Activated CD8-positive, alpha-beta T cell treated with anti-CD3 and anti-CD28 coated beads for 36 hours (primary cell): Measurements from ENCODE around the gene RESP18. TPM values are rescaled to one million over a fixed set of nuclear protein-coding genes. Genes with fewer than 3 reads are reported as not detected.

Experiments used
- ATAC-seq: fragments of 200-7000 bp; cut with Tn5 transposase; one replicate; pipeline ENCODE4 v1.10.0; 2021; ENCODE audit warnings: mild to moderate bottlenecking, moderate library complexity
- CTCF ChIA-PET: fragments of 350-600 bp; sonication (Branson Sonifier 250); formaldehyde crosslinking; loops from one replicate; lab custom pipeline; 2021; ENCODE audit warnings: antibody characterized with exemption; lab: Charles Lee
- POLR2A ChIA-PET: fragments of 350-600 bp; sonication (Branson Sonifier 250); formaldehyde crosslinking; loops from one replicate; lab custom pipeline; 2021; ENCODE audit warnings: antibody characterized with exemption; lab: Charles Lee
- DNase-seq: peaks from one replicate; pipeline ENCODE4 v3.0.0-alpha.2; 2020
- H3K27ac Mint-ChIP-seq: one replicate; pipeline ENCODE4 v1.8.0; 2021; ENCODE audit warnings: mild to moderate bottlenecking, mixed read lengths
- H3K27me3 Mint-ChIP-seq: one replicate; pipeline ENCODE4 v1.8.0; 2021; ENCODE audit warnings: mixed read lengths
- H3K36me3 Mint-ChIP-seq: one replicate; pipeline ENCODE4 v1.8.0; 2021; ENCODE audit warnings: low read depth, mixed read lengths
- H3K4me1 Mint-ChIP-seq: one replicate; pipeline ENCODE4 v1.8.0; 2021; ENCODE audit warnings: low read depth, mixed read lengths
- H3K4me3 Mint-ChIP-seq: one replicate; pipeline ENCODE4 v1.8.0; 2021; ENCODE audit warnings: mild to moderate bottlenecking, moderate library complexity, mixed read lengths
- H3K9me3 Mint-ChIP-seq: one replicate; pipeline ENCODE4 v1.8.0; 2021; ENCODE audit warnings: mixed read lengths
- CTCF ChIP-seq: fragments of 200-600 bp; IDR thresholded peaks from one replicate; pipeline ENCODE4 v1.8.0; 2022; ENCODE audit warnings: antibody characterized with exemption, mild to moderate bottlenecking
- intact Hi-C: fragments of 100-400 bp; cut with micrococcal nuclease; formaldehyde crosslinking; loops from one replicate; pipeline ENCODE4 v1.10.0; 2022
- total RNA-seq, 2 experiments: library from RNA; stranded (reverse); gene quantifications; one replicate each; pipeline ENCODE4 v1.2.3, GENCODE V29; 2021

The RESP18 gene
- total RNA-seq, 2 experiments from 2014 or later: not detected

- TF ChIP-seq CTCF: no peak
- DNase-seq (no peak), ATAC-seq (no peak)
- Mint-ChIP-seq H3K27me3 (no peaks in the 10 kb centered on the region), H3K27ac (peak overlapping the region; percentile 89), H3K4me1 (peaks cover 49% of the 10 kb centered on the region), H3K4me3 (peak overlapping the region; percentile 80), H3K36me3 (peaks cover 36% of the 10 kb centered on the region), H3K9me3 (no peaks in the 10 kb centered on the region)
- POLR2A ChIA-PET: interaction anchor here (1.4 to 5.9 kb wide), 3 partner anchors 13 to 80 kb away, joined by 4 to 63 read pairs (median 41); partner anchors contain the start of genes TUBA4A and TUBA4B
- CTCF ChIA-PET: interaction anchor here (1.2 to 15.5 kb wide), 6 partner anchors 16 to 251 kb away, joined by 3 to 336 read pairs (median 8); partner anchors contain the start of genes ANKZF1, ATG9A, CNPPD1 and TUBA4A
- intact Hi-C loops: no loop called here
Observed at GRCh38 chr2:219280651-219281050, 51.9 kb downstream of the RESP18 start.

- H3K27me3 Mint-ChIP-seq: no peaks in the 10 kb centered on the region
- H3K4me3 Mint-ChIP-seq: peak overlapping the region; percentile 80
- H3K36me3 Mint-ChIP-seq: peaks cover 34% of the 10 kb centered on the region
- intact Hi-C loops: loop anchor here (2.0 kb wide), 2 partner anchors 15 to 25 kb away; no protein-coding TSS in a partner anchor
- peak overlapping the region; percentile 89 for H3K27ac Mint-ChIP-seq
- DNase-seq (no peak), ATAC-seq (no peak)
- H3K9me3 Mint-ChIP-seq: no peaks in the 10 kb centered on the region
- ChIA-PET CTCF (interaction anchor here (0.9 to 15.5 kb wide), 6 partner anchors 17 to 250 kb away, joined by 3 to 336 read pairs (median 8); partner anchors contain the start of genes ANKZF1, ATG9A, TUBA4A and TUBA4B), POLR2A (interaction anchor here (0.6 to 5.9 kb wide), 7 partner anchors 14 to 80 kb away, joined by 3 to 63 read pairs (median 9); partner anchors contain the start of genes ABCB6, ANKZF1, ATG9A and TUBA4A)
- peak; percentile 42 for TF ChIP-seq CTCF
- peaks cover 45% of the 10 kb centered on the region for H3K4me1 Mint-ChIP-seq
Observed at GRCh38 chr2:219279916-219280516, 52.5 kb downstream of the RESP18 start.

GRCh38 chr2:219279151-219279915 is 53.2 kb downstream of the RESP18 start, which contains the start of gene DNAJB2:
TSS of gene DNAJB2 (plus strand) at chr2:219279366. CDS start at chr2:219279834, 468 bp downstream.
- TF ChIP-seq CTCF: no peak
- CTCF ChIA-PET: interaction anchor here (0.7 to 15.5 kb wide), 12 partner anchors 17 to 109 kb away, joined by 3 to 336 read pairs (median 4); partner anchors contain the start of genes ANKZF1, ATG9A, CNPPD1 and DNPEP
- intact Hi-C loops: loop anchor here (2.0 kb wide), 2 partner anchors 15 to 25 kb away; no protein-coding TSS in a partner anchor
- H3K4me3 Mint-ChIP-seq: peak within 1 kb of the TSS; percentile 80
- H3K9me3 Mint-ChIP-seq: no peaks in the 10 kb centered on the region
- H3K27me3 Mint-ChIP-seq: no peaks in the 10 kb centered on the region
- H3K36me3 Mint-ChIP-seq: peaks cover 34% of the 10 kb centered on the region
- ATAC-seq (peak; percentile 86), DNase-seq (peak; percentile 100)
- H3K27ac Mint-ChIP-seq: peak within 1 kb of the TSS; percentile 95
- peaks cover 45% of the 10 kb centered on the region for H3K4me1 Mint-ChIP-seq
- POLR2A ChIA-PET: interaction anchor here (0.6 to 5.9 kb wide), 10 partner anchors 14 to 79 kb away, joined by 3 to 63 read pairs (median 4); partner anchors contain the start of genes ABCB6, ANKZF1, ATG9A and TUBA4A

GRCh38 chr2:219278655-219279150 is 53.8 kb downstream of the RESP18 start:
- H3K9me3 Mint-ChIP-seq: no peaks in the 10 kb centered on the region
- H3K27me3 Mint-ChIP-seq: no peaks in the 10 kb centered on the region
- ChIA-PET POLR2A (interaction anchor here (0.6 to 5.9 kb wide), 12 partner anchors 15 to 73 kb away, joined by 3 to 63 read pairs (median 4); partner anchors contain the start of genes ABCB6, ANKZF1, ATG9A and GLB1L), CTCF (interaction anchor here (0.7 to 15.5 kb wide), 15 partner anchors 8 to 119 kb away, joined by 3 to 336 read pairs (median 4); partner anchors contain the start of genes ANKZF1, ATG9A, CNPPD1 and DNPEP)
- intact Hi-C loops: loop anchor here (2.0 kb wide), 2 partner anchors 16 to 24 kb away; no protein-coding TSS in a partner anchor
- no peak for DNase-seq
- ATAC-seq: no peak
- H3K4me1 Mint-ChIP-seq: peaks cover 46% of the 10 kb centered on the region
- peaks cover 34% of the 10 kb centered on the region for H3K36me3 Mint-ChIP-seq
- H3K4me3 Mint-ChIP-seq: peak overlapping the region; percentile 80
- H3K27ac Mint-ChIP-seq: peak overlapping the region; percentile 95
- no peak for TF ChIP-seq CTCF
